HG03571 (cell line): ENCODE data around the gene CSF2.

Experiments
- ATAC-seq: cut with Tn5 transposase; IDR thresholded peaks from one replicate; pipeline ENCODE4 v1.9.1; 2021; ENCODE audit not compliant: unreplicated experiment

The CSF2 gene

DNA sequence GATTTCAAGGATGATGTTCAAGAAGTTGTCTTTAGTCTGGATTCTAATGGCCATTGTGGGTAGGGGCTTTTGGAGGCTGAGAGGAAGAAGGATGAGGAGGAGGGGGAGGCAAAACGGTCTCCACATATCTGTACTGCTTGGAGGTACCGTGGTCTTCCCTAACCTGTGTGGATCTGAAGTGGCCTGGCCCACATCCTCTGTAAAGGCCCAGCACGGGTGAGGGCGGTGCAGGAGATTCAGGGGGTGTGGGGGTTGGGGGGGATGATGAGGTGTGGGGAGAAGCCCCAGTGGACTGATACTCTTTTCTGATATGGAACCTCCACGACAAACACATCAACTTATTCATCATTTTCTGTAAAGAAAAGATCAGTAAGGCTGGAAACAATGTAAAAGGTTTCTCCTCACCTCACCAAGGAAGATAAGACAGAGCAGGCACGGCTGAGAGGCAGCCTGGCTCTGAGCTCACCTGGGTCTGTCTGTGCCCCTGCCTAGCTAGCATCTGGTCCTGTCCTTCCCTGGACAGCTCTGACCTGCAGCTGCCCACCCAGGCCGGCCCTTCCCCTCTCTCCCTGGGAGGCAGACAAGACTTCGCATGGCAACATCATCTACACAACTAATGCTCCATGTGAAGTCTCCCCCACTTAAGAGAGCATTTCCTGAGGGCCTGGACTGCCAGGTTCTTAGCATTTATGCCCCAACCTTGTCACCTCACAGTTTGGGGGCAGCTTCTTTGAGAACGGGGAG is 18.7 kb upstream of the CSF2 start:
- ATAC-seq: no peak

DNA sequence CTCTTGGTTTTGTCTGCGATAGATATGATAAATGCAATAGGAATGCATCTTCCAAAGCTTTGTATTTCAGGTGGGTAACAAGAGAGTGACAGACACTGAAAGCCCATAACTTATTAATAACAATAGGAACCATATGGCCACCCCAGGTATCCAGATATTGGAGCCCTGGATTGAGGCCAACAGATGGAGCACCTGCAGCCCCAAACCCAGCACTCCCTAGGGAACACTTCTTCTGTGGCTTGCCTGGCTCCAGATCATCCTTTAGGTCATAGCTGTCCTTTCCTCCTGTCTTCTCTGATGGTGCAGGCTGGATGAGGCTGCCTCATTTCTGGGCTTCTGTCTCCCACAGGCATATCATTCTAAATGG is 18.2 kb upstream of the CSF2 start:
- no peak for ATAC-seq

DNA sequence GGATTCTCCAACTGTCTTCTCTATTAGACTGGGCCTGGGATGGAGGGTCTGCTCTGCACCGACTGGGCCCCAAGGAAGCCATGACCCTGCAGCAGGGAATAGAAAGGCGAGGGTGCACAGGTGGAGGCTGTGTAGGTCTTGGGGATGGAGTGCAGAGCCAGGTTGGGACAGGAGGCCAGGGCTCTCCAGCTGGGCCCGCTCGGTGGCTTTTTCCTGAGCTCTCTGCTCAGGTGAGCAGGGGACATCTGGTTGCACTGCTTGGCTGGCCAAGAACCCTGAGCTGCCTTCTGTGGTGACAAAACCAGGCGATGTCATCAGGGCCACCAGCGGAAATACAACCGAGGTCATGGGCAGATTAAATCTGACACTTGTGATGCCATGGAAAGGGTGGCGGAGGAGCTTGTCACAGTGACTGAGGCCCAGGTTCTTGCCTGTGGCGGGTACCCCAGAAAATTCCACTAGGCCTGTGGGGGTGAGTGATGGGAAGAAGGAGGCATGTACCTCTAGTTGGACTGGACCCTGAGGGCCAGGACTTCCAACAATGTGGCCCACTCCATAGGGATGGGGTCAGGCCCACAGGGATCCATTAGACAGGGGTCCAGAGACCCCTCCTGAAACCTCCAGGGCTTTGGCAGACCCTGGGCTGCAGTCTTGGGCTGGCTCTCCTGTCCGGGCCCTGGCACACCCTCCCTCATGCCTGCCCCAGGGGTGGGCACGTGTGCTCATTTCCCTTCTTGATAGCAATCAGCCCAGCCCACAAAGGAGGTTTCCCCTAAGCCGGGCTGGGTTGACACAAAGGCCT is 17.6 kb upstream of the CSF2 start:
- ATAC-seq: no peak

DNA sequence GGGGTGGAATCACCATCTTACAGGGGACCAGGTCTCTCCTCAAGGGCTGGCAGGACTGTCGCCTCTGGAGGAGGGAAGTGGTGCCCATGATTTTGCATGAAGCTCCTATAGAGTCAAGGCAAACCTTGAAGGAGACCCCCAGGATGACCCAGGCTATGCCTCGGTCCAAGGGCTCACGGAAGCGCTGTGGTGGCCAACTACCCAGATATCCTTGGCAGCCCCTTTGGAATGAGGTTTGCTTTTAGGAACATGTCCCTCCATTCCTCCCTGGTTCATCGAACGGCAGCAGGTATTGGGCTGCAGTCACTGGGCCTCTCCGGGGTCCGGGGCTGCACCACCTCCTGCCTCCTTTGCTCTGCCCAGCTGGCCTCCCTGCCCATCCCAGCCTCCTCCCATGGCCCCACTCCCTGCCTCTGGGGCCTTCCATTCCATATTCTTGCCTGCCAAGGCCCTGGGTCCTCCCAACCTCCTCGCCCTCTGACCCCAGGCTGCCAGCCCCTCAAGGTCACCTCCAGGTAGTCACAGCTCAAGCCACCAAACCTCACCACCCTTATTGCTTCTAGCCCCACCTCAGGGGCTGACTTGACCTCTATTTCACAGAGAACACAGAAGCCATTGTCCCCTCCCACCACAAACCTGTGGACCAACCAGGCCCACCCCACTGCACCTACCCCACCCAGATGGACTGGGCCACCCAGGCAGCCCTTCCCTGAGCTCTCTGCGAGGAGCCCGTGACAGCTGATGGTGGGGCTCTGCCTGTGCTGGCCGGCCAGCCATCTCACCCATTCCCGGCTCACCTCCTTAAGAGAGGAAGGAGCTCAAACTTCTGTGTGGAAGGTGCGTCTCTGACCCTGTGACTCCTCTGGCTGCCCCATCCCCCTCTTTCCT is 16.7 kb upstream of the CSF2 start:
- no peak for ATAC-seq

DNA sequence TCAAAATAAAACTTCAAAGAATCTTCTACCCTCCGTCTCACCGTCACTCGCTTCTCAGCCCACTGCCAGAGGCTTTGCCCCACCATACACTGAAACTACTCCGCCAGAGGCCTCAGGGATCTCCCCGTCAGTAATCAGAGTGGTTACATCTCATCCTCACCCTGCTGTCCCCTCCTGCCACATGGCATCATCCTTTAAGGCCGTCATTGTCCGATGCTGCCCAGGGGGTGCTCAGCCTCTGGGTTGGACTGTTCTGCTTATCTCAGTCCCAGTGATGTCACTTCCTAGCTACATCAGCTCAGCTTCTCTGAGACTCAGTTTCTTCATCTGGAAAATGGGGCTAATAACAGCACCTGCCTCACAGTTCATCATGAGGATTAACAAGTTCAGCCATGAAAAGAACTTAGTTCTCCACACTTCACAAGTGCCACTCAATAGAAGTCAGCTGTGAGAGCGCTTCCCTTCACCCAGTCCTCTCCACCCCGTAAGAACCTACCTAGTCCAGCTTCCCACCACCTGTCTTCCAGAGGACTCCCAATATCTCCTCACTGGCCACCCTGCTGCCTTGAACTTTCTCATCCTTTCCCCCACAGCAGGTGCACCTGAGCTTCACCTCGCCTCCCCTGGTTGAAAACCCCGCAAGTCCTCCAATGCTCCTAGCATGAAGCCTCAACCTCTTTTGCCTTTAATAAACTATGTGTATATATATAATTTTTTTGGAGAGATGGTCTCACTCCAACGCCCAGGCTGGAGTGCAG is 15.9 kb upstream of the CSF2 start:
- ATAC-seq: no peak

DNA sequence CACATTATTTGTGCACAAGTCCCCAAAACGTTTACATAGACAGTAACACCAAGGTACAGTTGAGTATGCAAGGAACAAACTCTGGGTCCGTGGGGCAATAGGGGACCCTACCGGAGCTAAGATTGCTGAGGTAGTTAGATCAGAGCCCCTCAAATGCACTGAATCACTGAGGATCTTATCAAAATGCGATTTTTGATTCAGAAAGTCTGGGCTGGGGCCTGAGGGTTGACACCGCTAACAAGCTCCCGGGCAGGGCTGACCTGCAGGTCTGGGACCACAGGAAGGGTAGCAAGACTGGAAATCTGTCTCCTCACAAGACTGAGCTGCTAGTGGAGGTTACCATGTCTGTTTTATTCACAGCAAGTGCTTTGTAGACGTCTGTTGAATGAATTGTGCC is 14.9 kb upstream of the CSF2 start:
- no peak for ATAC-seq

DNA sequence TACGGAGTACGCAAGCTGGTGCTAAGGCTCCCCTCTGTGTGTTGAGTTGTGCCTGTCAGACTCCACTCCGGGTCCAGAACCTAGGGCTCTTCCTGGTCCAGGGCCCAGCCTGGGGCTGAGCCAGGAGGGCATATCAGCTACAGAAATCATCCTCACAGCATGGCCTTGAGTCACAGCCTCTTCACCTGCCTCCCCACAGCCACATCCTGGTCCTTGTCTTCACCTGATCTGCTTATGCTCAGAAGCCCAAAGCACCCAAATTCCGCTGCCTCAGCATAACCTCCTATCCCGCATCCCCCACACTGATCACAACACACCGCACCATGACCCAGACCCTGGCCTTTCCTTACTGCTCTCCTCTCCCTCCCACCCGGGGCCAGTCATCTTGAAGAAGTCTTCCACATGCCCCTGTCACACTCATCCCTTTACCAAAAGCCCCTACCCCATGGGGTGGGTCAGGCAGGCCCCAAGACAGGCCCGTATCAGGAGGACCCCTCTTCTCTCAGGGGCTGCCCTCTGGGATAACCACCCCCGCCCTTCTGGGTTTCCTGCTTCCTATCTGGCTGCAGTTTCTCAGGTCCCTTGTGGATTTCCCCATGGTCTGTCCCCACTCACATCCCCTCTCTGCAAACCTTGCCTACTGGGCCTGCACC is 14.4 kb upstream of the CSF2 start:
- no peak for ATAC-seq

DNA sequence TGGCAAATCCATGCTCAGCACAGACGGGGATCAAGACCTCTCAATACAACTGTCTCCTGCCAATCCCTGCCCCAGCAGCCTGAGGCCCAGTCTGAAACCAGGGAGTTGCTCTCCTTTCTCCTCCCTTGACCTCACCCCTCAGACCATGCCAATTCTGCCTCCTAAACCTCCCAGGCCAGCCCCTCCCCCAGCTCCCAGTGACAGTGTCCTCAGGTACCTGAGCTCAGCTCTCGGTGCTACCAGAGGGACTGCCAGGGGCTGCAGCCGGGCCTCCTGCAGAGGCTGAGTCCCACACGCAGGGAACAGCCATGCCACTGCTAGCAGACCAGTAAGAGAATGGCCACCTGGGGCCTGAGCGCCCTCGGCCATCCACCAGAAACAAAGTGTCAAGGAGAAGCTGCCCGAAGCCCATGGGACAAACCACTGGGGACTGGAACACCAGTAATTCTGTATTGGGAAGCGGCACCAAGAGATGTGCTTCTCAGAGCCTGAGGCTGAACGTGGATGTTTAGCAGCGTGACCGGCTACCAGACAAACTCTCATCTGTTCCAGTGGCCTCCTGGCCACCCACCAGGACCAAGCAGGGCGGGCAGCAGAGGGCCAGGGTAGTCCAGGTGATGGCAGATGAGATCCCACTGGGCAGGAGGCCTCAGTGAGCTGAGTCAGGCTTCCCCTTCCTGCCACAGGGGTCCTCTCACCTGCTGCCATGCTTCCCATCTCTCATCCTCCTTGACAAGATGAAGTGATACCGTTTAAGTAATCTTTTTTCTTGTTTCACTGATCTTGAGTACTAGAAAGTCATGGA is 13.7 kb upstream of the CSF2 start:
- no peak for ATAC-seq

DNA sequence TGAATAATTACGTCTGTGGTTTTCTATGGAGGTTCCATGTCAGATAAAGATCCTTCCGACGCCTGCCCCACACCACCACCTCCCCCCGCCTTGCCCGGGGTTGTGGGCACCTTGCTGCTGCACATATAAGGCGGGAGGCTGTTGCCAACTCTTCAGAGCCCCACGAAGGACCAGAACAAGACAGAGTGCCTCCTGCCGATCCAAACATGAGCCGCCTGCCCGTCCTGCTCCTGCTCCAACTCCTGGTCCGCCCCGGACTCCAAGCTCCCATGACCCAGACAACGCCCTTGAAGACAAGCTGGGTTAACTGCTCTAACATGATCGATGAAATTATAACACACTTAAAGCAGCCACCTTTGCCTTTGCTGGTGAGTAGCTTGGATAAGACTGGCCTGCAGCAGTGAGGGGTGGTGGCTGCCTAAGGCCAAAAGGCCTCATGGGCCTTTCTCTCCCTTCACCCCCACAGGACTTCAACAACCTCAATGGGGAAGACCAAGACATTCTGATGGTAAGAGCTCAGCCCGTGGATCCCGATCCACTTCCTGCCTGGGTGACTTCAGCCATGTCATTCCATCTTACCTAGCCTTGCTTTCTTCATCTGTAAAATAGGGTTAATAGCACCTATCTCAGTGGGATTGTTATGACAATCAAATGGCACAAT is 13.0 kb upstream of the CSF2 start, which contains the start of gene IL3:
Gene IL3, plus strand, starts transcription at position 155 of the 661 bp plus-strand sequence. Its CDS starts 52 bp downstream, at position 207.
- no peak for ATAC-seq

DNA sequence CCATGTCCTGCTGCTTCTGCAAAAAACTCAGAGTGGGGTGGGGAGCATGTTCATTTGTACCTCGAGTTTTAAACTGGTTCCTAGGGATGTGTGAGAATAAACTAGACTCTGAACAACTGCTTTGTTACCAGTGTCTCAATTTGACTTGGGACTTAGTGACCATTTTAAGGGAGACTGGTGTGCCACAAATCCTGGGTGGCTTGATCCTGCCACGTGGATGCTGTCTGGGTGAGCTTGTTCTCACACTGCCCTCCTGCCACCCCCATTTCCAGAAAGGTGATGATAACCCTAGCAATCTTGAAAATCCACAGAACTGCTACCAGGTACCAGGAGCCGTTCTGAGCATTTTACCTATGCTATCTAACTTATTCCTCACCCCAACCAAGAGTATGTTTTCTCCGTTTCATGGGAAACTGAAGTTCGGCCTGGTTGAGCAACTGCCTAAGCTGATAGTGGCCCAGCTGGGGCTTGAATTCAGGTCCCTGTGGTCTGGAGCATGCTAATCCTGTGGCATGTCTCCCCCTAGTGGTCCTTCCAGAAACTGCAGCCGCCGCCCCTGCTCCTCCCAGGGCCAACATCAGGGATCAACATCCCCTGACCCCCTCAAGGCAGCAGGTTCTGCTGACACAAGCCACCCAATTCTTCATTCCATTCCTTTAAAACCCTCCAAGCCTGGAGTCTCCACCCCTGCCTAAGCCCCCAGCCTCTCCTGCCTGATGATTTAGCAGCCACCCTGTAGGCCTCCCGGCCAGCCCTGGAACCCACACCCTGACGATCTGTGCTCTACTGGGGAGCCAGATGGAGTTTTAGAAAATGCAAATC is 10.3 kb upstream of the CSF2 start:
- no peak for ATAC-seq

DNA sequence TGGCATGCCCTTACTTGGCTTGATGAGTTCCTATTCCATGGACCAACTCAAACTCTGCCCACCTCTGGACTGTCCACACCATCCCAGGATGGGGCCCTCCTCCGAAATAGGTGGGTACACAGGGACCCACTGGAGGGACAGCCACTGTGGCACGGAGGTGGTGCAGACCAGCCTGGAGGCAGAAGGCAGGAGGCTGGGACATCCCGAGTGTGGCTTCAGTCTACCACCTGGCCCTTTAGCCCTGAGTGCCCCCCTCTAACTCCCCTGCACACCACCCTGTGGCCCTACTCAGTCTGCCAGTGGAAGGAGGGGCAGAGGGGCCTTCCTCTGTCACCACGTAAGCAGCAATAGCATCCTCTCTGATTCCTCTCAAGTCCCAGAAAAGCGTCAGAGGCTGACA is 9.4 kb upstream of the CSF2 start:
- no peak for ATAC-seq

DNA sequence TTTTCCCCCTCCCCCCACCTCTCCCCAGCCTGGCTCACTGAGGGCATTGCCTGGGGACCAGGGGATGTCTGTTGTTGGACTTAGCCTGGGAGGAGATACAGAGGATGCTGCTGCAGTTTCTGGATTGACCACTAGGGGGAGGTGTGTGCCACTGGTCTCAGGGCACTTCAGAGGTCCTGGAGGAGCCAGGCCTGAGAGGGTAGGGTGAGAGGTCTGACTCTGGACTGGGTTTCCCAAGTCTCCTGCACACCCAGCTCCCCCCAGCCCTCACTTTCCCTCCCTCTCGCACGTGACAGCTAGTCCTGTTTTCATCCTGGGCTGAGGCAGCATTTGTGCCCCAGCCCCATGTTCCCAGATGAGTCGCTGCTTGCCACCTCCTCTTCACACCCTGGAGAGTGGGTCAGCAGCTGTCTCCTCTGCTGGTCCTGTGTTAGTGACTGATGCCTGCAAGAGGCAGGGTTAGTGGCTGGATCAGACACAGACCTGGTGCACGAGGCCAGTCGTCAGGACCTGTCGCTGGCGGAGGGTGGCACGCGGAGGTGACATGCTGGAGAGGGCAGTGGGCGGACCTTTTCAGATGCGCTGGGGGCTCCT is 8.8 kb upstream of the CSF2 start:
- ATAC-seq: peak; percentile 63

DNA sequence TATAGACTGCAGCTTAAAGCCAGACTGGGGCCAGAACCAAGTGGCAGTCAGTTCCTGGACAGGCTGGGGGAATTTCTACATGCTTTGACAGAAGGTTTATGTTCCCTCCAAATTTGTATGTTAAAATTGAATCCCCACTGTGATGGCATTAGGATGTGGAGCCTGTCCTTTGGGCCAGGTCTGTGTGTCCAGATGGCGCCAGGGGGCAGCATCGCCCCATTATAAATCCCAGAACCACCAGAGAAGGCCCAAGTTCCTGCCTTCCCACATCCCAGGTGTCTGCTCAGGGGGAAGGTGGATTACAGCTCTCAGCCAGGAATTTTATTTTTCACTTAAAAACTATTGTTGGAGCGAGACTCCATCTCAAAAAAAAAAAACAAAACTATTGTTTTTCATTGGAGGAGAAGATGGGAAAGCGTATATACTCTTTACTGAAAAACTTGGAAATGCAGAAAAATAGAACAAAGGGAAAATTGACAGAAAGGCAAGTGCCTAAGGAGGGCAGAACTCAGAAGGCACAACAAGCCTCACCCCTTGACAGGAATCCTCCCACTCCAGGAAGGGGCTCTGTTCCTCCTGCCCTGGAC is 8.1 kb upstream of the CSF2 start:
- ATAC-seq: no peak

DNA sequence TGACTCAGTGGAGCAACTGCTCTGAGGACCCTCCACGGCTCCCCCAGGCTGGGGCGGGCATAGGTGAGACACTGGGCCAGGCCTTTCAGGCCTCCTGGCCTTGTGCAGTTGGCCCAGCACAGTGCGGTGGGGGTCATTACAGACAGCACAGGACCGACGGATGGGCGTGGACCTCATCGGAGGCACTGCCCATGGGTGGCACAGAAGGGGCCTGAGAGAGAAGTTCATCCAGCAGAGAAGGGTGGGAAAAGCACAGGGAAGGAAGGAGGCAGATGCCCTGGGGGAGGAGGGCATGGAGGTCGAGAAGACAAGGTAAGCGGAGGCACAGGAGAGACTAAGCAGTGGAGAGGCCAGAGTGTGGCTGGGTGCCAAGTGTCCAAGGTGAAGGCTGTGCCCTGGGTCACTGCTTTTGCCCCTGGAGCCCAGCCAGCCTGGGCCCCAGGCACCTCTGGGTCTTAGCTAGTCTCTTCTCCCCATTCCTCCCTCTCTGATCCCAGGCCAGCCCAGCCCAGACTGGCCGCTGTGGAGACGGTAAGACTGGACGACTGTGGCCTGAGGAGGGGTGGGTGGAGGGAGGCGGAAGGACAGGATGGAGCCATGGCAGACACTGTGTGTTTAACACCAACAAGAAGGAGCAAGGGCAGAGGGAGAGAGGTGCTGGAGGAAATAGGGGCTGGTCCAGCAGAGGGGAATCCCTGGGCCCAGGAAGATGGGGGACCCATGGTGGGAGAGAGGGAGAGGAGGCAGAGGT is 7.5 kb upstream of the CSF2 start:
- no peak for ATAC-seq

DNA sequence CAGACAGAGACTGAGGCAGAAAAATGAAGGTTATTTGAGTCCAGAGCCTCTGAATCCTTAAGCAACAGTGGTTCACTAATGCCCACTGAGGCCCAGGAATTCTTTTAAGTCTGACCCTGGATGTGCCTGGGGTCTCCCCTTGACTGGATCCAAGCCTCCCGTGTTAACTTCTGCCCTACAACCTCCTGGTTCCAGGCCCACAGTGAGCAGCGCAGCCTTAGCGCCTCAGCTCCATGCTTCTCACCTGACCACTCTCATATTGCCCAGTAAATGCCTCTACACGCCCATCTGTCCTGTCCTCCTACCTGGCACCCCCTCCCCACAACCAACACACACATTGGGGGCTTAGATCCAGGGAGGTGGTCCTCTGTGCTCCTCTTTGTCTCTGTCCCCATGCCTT is 6.7 kb upstream of the CSF2 start:
- ATAC-seq: no peak

DNA sequence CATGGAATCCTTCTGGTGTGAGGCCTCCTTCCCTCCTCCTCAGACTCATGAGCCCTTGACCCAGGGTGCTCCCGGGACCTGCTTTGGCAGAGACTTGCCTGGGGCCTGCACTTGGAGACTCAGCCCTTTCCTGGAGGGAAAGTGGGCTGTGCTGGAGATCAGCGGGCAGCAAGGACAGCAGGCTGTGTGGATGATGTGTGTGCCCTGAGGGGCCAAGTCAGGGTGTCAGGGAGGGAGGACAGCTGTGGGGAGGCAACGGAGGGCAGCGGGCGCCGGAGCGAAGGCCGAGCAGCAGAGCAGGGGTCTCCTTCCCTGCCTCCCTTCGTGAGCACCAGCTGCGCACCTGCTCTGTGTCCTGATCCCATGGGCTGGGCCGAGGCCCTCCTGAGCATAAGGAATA is 6.1 kb upstream of the CSF2 start:
- no peak for ATAC-seq
